Activated CD4-positive, alpha-beta T cell treated with anti-CD3 and anti-CD28 coated beads for 1 hour (primary cell): ENCODE results near the gene FOXK2.

Source experiments
- DNase-seq: peaks from one replicate; pipeline ENCODE4 v3.0.0-alpha.2; 2020

Gene FOXK2

DNA sequence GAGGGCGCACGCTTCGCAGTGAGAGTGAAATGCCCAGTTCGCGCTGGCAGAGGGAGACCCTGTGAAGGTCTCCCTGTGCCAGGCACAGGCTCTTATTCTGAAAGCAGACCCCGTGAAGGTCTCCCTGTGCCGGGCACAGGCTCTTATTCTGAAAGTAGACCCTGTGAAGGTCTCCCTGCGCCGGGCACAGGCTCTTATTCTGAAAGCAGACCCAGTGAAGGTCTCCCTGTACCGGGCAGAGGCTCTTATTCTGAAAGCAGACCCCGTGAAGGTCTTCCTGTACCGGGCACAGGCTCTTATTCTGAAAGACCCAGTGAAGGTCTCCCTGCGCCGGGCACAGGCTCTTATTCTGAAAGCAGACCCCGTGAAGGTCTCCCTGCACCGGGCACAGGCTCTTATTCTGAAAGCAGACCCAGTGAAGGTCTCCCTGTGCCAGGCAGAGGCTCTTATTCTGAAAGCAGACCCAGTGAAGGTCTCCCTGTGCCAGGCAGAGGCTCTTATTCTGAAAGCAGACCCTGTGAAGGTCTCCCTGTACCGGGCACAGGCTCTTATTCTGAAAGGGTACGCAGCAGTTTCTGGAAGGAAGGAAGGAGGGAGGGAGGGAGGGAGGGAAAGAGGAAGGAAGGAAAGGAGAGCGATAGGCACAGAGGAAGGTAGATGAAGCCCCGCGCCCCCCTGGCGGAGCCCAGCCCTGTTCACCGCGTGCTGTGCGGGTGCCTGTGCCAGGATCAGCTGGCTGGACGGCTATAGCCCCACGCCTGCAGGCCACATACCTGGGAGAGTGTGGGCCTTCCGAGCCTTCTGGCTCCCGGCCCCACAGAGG is 73.4 kb downstream of the FOXK2 start:
- DNase-seq: peak; percentile 38

DNA sequence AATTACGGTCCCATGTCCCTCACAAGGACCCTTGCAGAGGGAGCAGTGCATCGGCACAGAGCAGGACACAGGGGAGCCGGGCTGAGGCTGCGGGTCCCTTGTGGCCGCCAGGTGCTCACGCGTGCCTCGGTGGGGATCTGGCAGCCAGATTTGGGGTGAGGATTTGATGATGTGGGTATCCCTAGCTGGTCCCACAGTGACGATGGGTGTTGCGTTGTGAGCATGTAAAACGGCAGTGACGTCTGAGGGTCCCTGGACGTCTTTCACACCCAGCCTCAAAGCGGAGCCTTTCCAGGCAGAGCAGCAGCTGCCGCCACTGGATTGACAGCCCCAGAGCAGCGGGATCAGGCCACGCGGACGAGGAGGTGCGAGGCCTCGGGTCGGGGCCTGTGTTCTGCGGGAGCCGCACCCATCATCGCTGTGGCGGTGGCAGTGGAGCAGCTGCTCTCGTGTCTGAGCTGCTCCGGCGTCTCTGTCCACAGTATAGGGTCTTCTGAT is 74.1 kb downstream of the FOXK2 start:
- no peak for DNase-seq

DNA sequence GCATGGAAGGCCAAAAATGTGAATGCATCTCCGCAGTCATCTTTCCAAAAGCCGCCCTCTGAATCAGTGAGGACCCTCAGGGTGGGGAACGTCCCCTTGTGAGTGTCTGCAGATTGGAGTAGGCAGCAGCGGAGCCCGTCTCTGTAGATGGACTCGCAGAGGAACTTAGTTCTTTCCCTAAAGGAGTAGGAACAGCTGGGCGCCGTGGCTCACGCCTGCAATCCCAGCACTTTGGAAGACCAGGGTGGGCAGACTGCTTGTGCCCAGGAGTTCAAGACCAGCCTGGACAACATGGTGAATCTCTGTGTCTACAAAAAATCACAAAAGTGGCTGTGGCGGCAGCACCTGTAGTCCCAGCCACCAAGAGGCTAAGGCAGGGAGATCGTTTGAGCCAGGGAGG is 75.0 kb downstream of the FOXK2 start:
- no peak for DNase-seq

- DNase-seq: no peak
Measured at GRCh38 chr17:82595893-82596292, 76.4 kb downstream of the FOXK2 start.

DNA sequence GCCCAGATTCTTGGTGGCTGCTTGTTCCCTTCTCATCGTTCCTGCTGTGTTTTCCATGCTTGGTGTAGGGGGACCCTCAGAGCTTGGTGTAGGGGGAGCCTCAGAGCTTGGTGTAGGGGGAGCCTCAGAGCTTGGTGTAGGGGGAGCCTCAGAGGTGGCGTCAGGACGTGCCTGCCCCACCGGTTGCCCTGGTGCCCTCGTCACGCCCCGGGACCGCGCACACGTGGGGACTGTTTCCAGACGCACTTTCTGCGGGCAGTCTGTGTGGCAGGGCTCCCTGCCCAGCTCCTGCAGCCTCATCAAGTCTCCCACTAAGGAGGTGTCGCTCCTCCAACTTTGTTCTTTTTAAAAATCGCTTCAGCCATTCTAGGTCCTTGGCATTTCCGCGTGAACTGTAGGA is 76.8 kb downstream of the FOXK2 start:
- no peak for DNase-seq

DNA sequence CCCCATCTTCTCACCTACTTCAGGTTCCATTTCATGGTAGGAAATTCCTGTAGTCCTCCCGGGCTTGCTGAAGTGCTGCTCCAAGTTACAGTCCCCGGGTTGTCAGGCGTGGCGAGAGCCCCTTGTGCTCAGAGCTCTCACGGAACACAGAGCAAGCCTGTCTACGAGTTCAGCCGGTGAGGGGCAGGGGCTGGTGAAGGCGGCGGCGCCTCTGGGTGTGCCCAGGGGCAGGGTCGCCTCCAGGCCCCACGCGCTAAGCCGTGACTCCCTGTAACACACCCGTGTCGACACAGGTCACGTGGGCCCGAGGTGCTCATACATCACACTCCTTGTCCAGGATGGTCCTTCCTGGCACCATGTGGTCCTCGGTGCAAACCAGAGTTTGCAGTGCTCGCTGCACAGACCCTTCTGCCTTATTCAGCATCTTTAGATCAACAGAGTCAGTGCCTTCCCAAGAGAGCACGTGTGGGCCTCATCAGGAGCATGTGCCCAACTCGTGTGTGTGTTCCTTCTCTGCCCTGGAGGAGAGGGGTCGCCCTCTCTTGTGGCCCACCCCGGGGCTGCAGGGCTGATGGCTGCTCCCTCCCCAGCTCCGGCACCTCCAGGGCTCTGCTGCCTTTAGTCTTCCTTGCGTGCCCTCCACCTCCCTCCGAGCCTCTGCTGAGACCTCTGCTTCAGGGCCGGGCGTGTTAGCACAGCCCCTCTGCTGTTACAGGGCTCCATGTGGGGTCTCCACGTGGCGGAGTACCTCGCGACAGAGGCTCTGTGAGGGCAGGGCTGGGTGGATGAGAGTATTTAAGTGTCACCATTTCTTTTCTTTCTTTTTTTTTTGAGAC is 77.5 kb downstream of the FOXK2 start:
- no peak for DNase-seq

- DNase-seq: no peak
Measured at GRCh38 chr17:82598256-82599119, 79.0 kb downstream of the FOXK2 start.

GRCh38 chr17:82599674-82600661 is 80.4 kb downstream of the FOXK2 start:
- no peak for DNase-seq

DNA sequence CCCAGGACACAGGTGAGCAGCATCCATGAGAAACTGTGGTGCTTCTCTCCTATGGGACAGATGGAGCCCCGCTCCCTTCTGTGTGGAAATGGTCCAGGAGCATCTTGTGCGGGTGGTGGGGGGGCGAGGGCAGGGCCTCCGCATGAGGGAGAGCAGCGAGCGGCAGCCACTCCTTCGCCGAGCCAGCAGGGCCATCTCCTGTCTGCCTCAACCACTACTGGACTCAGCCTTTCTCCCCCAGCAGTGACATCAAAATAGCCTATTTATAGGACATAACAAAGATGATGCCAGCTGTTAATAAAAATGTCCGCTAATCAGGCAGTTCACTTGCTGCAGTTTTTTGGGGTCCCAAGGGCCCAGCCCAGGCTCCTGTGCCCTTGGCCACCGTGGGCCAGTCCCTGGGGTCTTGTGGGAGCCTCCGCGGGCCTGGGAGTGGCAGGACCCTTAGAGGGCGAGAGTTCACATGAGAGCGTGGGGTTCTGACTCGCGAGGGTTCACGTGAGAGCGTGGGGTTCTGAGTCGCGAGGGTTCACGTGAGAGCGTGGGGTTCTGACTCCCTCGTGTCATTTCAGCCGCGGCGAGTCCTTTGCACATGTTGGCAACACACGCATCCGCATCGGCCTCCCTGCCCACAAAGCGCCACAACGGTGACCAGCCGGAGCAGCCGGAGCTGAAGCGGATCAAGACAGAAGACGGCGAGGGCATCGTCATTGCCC is 81.4 kb downstream of the FOXK2 start:
- no peak for DNase-seq

GRCh38 chr17:82601447-82602000 is 82.0 kb downstream of the FOXK2 start:
- no peak for DNase-seq

- no peak for DNase-seq
Measured at GRCh38 chr17:82602487-82602886, 83.0 kb downstream of the FOXK2 start.

- DNase-seq: no peak
Measured at GRCh38 chr17:82602986-82603710, 83.6 kb downstream of the FOXK2 start.

DNA sequence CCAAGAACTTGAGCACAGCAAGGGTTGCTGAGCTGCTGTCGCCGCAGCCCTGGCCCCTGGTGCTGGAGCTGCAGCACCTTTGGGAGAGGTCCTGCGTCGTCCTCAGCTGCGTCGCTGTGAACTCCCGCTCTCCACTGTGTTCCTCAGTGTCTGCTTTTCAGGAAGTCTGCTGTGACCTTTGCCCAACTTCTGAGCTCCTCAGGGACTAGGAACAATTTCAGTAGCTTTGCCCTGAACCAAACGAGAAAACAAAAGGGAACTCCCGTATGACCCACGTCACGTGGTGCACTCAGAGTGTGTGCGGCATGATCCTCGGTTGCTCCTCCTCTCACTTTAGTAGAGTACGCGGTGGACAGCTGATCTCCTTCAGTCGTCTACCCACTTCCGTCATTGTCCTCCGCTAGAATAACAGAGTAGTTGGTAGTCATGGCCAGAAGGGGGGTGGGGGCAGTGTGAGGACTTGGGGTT is 84.5 kb downstream of the FOXK2 start:
- DNase-seq: no peak

- no peak for DNase-seq
Measured at GRCh38 chr17:82604532-82604931, 85.0 kb downstream of the FOXK2 start.

GRCh38 chr17:82605939-82606600 is 86.5 kb downstream of the FOXK2 start:
- DNase-seq: no peak

GRCh38 chr17:82608816-82609215 is 89.3 kb downstream of the FOXK2 start:
- no peak for DNase-seq

- no peak for DNase-seq
Measured at GRCh38 chr17:82609655-82610054, 90.1 kb downstream of the FOXK2 start.

GRCh38 chr17:82611140-82612058 is 91.9 kb downstream of the FOXK2 start:
- DNase-seq: no peak
